GM19455 (cell line): ENCODE measurements around the gene SPATS2L.

Experiments
- ATAC-seq: cut with Tn5 transposase; IDR thresholded peaks from one replicate; pipeline ENCODE4 v1.9.1; 2021; ENCODE audit not compliant: unreplicated experiment

The SPATS2L gene

DNA sequence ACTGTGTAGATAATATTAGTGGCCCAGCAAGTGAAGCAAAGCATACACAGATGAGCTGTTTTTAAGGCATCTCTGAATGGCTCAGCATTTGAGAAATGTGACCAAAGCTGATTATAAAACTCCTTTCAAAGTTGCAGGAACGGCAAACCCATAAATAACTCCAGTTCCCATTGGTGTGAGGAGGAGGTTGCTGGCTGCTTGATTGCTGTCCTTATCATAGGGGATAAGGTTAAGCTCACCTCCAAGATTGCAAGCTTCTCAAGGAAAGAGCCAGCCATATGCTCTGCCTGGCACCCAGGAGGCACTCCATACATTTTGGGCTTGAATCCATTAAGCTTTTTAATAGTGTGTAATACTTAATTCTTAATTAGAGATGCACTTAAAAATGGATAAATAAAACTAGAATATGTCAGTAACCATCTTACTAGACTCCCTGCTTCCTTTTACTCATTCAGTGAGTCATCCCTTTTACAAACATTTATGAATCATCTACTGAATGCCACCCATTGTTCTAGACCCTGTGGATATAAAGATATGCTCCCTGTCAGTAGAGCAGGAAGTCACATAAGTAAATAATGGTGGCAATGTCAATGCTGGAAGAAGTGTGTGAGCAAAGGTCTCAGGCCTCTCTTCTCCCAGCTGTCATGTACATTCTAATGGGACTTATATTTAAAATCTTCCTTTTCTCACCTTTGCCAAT lies 99.3 kb downstream of the SPATS2L start:
- ATAC-seq = no peak

DNA sequence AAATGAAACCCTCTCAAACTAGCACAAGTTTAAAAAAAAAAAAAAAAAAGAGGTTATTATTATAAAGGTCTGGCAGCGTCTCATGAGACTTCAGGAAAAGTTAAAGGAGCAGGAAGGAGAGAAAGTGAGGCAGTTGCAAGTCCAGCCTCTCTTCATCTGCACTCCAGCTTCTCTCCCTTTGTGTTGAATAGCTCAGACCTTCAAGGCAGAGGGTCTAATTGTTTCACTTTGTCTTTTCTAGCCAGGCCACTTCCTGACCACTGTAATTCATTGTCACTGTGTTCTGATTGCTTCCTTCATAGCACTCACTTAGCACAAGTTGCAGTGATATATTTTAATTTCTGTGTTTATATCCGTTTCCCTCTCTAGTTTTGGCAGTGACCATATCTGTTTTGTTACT lies 99.9 kb downstream of the SPATS2L start:
- ATAC-seq = peak; percentile 72

DNA sequence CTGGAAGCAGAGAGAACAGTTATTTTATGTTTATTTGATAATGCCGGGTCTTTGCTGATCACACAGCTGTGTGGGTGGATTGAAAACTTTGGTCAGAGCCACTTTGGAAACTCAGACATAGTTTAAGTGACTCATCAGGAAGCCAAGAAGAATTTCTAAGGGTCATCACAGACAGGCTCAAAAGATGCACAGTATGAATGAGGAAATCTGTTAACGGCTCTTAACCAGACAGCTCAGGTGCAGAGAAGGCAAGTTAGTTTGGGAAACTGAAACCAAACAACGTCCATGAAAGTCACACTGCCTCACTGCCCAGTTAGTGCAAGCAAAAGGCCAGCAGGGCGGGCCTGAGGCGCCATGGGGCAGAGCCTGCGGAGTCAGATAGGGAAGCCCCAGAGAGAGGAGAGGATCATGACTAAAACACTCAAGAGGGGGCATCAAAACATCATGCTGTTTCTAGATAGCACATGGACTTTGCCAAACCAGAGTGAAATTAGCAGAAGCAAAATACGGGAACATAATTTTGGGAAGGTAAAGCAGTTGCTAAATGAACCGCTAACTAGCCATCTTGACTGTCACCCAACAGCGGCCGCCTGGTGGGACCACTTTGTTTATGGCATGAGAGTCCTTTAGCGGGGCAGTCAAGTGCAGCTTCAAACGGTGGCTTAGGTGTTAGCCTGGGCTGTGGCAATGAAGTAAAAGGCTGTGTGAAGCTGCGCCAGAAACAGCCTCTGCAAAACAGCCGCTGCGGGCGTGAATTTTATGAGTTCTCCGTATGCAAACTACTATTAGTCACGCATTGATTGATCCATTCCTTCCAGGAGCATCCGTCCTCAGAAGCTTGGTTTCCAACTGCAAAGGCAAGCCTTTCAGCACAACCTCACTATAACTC lies 102.2 kb downstream of the SPATS2L start:
- no peak for ATAC-seq

DNA sequence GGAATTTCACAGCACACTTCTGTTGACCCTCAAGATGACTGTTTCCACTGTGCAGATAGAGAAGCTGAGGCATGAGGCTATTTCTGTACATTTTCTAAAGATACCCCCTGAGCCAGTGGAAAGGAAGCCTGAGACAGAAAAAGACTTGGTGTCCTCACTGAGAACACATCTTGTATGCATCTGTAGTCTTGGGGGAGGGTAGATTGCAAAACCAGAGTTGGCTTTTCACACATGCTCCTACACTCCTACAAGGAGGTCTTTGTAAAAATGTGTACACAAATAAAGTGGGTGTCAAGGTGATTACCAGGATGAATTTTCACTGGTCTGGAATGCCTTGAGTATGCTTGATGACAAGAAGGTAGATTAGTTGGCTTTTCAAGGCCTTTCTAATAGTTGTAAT lies 105.3 kb downstream of the SPATS2L start:
- no peak for ATAC-seq

DNA sequence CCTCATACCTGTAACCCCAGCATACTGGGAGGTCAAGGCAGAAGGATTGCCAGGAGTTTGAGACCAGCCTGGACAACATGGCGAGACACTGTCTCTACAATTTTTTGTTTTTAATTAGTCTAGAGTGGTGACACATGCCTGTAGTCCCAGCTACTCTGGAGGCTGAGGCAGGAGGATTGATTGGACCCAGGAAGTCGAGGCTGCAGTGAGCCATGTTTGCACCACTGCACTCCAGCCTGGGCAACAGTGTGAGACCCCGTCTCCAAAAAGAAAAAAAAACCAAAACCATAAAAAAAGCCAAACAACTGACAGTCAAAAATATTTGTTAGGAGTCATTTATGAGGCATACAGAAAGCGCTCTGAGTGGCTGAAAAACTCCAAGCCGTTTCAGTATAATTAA lies 107.9 kb downstream of the SPATS2L start:
- no peak for ATAC-seq

DNA sequence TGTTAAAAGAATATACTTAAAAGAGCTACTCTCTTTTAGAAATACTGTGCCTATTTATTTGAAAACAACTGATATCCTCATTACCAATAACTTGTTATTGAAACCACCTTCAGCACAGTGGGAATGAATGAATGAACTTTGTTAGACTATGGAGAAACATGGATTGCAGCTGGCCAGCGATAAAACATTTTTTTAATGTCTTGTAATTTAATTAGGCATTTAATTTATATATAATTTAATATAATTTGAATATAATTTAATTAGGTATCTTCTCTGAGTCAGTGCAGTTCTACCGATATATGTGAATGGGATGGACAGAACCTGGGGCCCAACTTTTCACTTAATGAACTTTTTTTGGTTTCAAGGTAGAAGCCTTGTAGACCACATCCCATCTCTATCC lies 109.0 kb downstream of the SPATS2L start:
- ATAC-seq = no peak

DNA sequence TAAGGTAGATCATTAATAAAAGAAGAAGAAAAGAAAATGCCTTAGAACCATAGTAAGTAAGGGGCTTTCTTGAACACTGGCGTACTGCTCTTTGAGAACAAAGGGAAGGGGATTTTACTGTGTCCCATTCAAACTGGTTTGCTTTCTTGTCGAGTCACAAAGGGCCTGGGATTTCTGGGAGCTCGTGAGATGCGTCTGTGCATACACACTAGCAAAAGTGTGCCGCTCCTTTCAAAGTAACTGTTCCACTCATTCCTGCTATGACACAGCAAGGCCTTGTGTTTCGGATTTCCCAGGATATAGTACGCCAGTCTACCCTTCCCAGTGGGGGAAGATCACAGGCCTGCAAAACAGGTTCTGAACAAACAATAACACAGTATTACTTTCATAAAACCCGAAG lies 110.4 kb downstream of the SPATS2L start:
- no peak for ATAC-seq

DNA sequence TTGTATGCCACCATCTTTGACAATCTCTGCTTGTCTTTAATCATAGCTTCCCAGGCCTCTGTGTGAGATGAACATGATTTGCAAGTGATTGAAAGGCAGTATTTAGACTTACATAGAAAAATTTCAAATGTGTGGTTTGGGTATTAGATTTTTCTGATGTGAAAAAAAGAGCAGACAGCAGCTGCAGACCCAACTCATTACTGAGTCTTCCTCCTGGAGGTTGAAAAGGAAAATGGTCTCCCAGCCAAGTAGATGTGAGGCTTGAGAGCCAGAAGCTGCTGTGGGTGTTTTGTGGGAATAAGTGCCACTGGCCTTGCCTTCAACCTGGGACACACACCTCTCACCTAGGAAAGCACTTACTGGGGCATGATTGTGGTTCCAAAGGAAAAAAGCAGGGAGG lies 110.9 kb downstream of the SPATS2L start:
- ATAC-seq = no peak

DNA sequence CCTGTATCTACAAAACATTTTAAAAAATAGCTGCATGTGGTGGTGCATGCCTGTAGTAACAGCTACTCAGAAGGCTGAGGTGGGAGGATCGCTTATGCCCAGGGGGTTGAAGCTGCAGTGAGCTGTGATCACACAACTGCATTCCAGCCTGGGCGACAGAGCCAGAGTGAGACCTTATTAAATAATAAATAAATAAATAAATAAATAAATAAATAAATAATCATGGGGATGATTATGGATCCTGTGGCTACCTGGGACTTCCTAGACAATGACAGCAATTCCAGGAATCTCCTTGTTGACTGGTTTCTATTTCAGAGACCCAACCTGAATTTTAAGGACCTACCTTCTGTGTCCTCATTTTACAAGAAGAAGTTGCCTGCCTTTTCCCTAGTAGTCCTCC lies 111.9 kb downstream of the SPATS2L start:
- ATAC-seq = no peak

DNA sequence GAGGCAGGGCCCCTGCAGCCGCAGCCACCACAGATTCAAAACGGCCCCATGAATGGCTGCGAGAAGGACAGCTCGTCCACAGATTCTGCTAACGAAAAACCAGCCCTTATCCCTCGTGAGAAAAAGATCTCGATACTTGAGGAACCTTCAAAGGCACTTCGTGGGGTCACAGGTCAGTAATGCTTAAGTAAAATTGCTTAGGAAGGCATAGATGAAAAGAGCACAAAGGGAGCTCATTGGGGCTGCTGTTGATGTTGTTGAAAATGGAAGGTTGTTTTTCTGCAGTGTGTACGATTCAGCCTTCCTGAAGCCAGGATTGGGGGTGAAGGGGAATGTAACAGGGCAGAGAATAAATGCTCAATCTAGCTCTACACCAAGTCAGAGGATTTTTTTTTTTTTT lies 112.8 kb downstream of the SPATS2L start:
- ATAC-seq = no peak

DNA sequence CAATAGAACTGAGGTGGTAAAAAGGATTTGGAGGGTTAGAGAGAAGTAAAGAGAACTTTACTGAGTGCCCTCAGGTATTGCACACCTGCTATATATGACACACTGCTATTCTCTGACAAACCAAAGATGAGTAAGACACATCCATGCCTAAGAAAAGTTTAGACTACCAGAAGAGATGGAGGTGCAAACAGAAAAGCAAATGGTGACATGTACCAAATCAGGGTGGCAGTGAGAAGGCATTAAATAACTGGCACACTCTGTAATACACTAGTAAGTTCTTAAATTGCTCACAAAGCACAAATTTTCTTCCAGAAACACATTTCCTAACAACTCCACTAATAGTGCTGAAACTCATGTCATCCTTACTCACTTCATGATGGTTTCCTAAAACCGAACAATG lies 114.8 kb downstream of the SPATS2L start:
- no peak for ATAC-seq

DNA sequence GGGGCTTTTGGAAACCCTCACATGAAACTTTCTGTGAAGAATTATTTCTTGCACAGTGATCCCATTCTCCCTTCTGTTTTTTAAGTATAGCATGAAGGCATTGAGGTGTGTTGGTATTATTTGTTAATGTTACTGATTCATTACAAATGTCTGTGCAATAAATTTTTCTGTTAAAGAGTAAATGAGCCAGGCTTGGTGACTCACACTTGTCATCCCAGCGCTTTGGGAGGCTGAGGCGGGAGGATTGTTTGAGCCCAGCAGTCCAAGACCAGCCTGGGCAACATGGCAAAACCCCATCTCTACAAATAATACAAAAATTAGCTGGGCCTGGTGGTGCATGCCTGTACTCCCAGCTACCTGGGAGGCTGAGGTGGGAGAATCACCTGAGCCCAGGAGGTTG lies 115.6 kb downstream of the SPATS2L start:
- ATAC-seq = no peak

DNA sequence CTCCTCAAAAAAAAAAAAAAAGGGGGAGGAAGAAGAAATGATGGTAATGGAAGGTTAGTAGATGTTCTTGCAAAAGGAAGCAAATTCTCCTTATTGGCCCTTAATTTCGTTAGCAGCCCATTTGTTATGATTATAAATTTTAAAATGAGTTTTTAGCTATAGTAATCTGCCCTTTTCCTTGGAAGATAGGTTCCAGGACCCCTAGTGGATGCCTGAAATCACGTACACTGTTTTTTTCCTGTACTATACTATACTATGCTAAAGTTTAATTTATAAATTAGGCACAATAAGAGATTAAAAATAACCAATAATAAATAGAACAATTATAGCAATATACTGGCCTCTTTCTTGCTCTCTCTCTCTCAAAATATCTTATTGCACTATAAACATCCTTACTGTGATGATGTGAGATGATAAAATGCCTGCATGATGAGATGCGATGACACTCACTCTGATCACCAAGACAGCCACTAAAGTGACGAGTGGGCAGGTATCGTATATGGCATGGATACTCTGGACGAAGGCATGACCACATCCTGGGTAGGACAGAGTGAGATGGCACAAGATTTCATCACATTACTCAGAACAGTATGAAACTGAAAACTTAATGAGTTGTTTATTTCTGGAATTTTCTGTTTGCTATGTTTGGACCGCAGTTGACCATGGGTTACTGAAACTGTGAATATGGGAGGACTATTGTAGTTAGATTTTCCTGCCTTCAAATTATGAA lies 116.2 kb downstream of the SPATS2L start:
- ATAC-seq = no peak

DNA sequence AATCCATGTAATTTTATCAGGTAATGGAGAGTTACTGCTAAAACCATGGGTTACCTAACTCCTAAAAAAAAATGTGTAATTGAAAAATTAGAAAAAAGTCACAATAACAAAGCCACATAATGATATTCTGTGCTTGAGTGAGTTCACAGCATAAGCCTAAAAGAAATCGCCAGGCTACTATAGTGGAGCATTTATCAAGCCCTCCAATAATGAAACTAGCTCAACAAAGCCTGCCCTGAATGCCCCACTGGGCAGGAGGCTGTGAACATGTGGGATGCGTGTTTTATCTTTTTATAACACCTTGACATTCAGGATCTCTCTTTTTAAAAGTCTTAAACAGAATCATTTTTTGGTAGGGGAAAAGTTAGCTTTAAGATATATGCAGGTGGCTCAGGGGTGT lies 117.0 kb downstream of the SPATS2L start:
- ATAC-seq = no peak

DNA sequence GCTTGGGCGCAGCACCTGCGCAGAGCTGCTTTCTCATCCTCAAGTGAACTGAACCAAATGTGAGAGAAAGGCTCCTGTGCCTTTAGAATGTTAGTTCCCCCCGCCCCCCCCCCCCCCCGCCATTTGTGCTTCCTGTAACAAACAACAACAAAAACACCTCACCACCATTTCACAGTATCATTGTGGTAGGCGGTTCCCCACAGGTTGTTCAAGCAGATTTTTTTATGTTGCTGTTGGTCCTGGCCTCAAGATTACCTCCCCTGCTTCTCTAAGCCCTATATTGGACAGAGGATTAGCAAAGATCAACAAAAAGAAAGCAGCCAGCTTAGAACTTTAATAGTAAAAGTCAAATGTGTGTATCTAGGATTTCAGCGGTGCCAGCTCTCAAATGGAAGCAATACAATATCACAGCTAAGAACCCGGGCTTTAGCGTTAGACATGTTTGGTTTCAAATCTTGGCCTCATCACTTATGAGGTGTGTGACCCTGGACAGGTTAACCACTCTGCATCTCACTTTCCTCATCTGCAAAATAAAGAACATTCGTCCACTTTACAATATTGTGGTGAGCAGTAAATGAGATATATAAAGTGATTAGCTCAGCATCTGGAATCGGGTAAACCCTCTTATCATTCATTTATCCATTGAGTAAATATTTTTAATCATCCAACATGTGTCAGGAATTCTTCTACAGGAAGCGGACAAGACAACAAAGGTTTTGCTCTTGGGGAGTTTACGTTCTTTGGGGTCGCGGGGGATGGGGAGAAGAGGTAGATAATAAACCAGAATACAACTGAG lies 118.7 kb downstream of the SPATS2L start:
- no peak for ATAC-seq

DNA sequence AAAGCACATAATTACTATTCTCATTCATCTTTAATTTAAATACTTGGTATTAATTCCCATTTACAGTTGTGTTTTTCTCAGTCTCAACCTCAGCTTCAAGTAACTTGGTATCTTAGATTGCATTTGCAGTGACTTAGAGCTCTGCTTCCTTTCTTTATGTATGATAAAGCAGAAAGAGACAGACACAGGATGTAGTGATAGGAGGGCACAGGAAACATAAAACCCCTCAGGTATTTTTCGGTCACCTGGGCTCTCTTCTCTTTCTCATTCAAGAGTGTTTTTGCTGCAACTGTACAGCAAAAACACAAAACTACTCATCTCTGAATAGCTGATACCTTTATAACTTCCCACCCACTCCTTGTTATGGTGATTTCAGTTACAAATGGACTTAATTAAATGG lies 120.3 kb downstream of the SPATS2L start:
- ATAC-seq = no peak

DNA sequence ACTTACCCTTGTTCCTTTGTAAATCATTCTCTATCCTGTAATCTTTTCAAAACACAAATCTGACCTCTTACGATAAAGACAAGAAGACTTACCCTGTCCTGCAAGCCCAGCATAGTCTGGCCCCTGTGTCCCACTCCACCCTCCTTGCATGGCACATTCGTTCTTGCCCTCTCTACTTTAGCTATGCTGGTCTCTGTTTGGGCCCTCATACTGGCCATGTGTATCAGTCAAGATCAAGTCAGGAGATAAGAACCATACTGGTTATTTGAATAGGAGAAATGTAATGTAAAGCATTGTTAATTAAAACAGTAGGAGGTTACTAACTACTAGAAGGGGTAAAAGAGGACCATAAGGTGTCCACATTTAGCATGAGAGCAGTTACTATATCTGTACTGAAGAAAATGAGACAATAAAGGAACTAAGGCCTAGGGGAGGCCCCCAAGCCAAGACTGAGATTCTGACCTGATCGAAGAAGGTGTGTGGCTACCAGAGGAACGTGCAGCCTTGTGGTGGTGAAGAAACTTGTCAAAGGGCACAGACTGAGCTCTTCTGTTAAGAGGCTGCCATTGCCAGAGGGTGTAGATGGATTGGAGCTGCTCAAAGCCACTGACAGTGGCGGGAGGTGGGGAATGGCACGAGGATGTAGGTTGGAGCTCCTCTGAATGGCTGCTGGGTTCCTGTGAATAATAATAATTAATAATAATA lies 122.6 kb downstream of the SPATS2L start:
- ATAC-seq = no peak

DNA sequence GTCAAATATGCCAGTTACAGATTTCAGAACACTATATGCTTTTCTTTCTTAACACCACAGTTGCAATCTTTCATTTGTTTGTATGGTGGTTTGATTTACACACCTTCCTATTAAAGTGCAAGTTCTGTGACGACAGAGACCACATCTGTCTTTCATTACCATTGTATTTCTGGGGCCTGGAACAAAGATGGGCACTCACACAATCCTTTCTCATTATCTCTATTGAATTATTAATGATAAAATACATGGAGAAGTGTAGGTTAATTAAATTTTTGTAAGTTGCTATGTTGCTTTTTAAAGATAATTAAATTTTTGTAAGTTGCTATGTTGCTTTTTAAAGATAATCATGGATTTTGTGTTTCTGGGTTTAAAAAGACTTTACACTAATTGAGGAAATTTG lies 123.5 kb downstream of the SPATS2L start:
- no peak for ATAC-seq

DNA sequence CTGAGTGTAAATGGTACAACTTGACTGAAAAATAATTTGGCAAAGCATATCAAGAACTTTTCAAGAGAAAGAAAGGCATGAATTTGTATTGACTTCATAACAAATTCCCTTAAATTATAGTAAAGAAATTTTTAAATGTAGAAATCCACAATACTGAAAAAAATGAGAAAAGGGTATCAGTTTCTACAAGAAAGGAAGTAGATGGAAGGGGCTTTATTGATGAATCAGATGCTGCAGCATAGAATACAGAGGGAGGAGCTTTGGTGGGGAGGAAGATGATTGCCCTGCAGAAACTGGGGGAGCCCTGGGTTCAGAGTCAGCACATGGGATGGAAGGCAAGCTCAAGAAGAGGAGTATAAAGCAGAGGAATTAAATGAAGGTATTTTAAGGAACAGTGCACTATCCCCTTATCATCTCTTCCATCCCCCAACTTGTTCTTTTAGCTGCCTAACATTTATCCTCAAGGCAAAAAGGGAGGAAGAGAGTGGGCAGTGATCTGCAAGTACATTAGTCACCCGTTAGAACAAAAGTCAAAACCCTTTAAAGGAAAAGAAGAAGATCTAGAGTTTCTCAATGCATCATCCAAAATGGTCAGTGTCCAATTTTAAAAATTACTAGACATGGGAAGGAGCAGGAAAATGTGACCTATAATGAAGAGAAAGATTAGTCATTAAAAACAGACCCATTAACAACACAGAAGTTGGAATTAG lies 125.7 kb downstream of the SPATS2L start:
- ATAC-seq = no peak

DNA sequence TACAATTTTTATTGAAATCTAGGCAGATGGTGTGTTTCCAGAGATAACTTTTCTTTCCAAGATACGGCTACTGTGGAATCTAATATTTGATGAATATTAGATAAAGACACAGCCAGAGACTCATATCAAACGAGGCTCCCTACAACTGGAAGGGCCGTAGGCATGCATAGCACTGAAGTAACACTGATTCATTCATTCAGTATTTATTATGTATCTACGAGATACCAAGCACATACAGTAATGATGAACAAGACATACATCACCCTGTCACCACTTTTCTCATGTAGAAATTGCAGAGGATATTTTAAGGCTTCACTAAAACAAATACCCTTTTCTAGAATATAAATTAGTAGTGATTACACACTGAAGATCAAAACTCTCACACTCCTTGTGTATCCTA lies 128.9 kb downstream of the SPATS2L start:
- ATAC-seq = no peak
